GM18508 (cell line): ENCODE measurements around the gene CALM3.

Experiments
- ATAC-seq: cut with Tn5 transposase; IDR thresholded peaks from one replicate; pipeline ENCODE4 v1.9.1; 2021; ENCODE audit warnings: moderate number of reproducible peaks; ENCODE audit not compliant: insufficient read depth, unreplicated experiment

Gene CALM3

DNA sequence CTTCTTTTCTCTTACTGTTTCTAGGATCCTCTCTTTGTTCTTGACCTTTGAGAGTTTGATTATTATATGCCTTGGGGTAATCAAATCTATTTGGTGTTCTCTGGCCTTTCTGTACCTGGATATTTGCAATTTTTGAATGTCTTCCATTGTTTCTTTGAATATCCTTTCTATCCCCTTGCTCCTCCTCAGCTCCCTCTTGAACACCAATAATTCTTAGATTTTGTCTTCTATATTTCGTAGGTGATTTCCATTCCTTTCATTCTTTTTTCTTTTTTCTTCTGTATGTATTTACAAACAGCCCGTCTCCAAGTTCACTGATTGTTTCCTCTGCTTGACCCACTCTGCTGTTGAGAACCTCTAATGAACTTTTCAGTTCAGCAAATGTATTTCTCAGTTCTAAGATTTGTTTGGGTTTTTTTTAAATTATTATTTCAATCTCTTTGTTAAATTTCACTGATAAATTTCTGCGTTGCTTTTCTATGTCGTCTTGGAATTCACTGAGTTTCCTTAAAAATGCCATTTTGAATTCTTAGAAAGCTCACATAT, 2.7 kb upstream of the CALM3 start:
- ATAC-seq = no peak

DNA sequence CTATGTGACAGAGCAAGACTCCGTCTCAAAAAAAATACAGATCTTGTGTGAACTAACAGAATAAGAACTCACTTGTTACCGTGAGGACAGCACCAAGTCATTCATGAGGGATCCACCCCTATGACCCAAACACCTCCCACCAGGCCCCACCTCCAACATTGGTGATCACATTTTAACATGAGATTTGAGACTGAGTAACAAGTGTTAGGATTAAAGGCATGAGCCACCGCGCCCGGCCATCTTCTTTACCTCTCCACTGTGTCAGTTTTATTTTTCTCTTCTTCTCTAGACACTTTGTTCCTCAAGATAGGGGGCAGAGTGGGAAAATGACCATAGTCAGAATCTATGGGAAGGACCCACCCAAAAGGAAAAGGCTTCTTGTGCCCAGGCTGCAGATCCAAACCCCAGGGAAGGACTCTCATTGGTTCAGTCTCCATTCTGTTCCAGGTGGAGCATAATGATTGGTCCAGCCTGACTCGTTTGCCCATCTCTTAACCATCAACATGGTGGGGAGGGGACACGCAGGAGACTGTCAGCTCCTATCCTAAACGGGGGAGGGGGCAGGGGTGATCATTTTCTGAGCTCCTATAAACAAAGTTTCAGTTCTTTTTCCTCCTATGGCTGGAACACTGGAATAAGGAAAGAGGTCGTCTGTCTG, 1.3 kb upstream of the CALM3 start:
- no peak for ATAC-seq

GRCh38 chr19:46600384-46601317, 479 bp upstream of the CALM3 start:
- peak; percentile 53 for ATAC-seq

- no peak for ATAC-seq
These were observed 1.5 kb downstream of the CALM3 start for GRCh38 chr19:46602392-46603194.

DNA sequence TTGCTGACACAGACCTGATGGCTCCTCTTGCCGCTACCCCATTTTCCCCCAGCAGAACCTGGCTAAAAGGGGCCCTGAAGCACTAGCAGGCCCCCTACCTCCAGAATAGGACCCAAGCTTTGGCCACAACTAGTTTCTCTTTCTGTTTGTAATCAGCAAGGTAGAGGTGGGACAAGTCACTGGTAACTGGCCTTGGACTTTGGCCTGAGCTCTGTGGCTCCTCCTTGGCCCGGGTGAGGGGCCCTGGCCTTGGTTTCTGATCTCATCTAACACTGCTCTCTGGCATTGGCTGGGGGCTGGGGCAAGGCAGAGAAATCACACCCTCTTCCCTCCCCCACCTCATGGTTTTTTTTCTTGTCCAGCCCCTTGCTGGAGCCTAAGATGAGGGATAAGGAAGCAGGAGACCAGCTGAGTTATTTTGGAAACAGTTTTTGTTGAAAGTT, 2.1 kb downstream of the CALM3 start:
- ATAC-seq = no peak

GRCh38 chr19:46603752-46604231, 2.7 kb downstream of the CALM3 start:
- ATAC-seq = no peak

GRCh38 chr19:46604781-46605355, 3.7 kb downstream of the CALM3 start:
- no peak for ATAC-seq

DNA sequence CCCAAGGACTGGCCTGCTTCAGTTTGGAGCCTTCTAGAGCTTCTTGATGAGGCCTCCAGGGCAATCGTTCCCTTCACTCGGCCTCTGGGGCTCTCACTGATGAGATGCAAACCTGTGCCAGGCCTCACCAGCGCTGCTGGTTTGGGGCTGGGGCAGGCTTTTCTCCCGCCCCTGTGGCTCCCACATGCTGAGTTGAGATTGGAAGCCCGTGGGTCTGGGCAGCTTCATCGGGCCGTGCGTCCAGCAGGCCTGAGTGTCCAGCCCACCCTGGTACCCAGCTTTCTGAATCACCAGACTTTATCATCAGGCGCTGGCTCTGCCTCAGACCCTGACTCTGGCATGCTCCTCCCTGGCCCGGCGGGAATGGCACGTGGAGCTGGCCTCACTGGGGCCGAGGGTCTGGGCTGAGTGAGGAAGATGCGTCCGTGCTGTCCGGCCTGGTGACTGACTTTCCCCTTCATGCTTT, 4.3 kb downstream of the CALM3 start:
- no peak for ATAC-seq

DNA sequence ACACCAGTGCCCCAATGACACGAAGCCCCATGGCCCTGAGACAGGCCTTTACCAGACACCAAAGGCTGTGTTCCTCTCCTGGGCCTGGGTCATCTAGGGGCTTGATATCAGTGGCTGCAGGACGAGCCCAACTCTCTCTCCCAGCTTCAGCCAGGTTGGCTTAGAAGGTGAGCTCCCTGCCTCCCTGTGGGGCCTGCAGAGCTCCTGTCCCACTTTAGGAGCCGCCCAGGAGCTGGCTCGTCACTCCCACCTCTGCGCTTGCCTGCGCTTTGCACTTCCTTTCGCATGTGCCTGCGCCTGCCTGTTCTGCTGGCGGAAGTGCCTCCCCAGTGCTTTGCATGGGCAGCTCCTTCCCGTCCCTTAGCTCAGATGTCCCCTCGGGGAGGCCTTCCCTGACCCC, 4.9 kb downstream of the CALM3 start:
- no peak for ATAC-seq

DNA sequence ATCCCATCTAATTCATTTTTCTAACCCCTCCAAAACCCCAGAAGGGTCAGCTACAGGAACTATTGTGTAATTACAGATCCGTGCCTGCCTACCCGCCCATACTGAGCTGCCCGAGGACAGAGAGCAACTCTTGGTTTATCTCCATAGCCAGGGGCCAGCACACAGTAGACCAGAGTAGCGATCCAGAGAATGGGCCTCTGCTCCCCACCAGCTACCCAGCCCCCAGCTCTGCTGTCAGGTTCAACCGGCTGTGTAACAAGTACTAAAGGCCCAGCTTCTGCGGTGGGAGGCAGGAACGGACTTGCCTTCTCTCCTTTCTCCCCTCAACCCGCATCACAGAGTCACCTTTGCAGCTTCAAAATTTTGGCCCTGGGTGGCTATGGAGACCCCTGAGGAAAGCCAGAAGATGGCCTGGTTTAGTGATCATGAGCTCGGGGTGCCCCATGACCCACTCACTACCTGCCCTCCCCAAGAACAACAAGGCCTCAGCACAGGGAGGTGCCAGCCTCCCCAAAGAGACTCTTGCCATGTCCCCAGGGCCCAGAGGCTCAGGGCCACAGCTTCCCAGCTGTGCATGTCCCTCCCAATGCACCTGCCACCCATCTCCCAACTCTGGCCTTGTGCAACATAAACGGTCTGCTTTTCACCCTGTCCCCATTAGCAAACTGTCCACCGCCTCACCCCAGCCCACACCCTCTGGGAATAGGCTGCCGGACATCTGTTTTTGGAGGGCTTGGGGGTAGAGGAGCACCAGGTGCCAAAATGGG, 5.7 kb downstream of the CALM3 start:
- ATAC-seq = no peak

GRCh38 chr19:46607448-46607841, 6.3 kb downstream of the CALM3 start:
- ATAC-seq = no peak

GRCh38 chr19:46608178-46608577, 7.0 kb downstream of the CALM3 start:
- no peak for ATAC-seq

DNA sequence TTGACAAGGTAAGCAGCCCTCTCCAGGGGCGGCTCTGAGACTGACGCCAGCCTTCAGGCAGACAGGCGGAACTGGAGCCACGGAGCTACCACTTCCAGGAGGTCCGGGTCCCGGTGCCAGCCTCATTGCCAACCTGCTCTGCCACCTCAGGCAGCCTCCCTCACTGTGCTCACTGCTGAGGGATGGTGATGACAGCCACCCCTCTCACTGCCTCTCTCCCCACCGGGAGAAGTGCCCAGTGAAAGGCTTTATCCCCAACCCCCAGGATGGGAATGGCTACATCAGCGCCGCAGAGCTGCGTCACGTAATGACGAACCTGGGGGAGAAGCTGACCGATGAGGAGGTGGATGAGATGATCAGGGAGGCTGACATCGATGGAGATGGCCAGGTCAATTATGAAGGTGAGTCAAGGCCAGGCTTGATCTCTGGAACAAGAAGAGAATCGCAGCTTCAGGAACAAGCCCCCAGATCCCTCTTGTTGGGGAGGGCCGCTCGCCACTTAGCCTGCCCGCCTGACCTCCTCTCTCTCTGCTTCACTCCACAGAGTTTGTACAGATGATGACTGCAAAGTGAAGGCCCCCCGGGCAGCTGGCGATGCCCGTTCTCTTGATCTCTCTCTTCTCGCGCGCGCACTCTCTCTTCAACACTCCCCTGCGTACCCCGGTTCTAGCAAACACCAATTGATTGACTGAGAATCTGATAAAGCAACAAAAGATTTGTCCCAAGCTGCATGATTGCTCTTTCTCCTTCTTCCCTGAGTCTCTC, 7.6 kb downstream of the CALM3 start:
- ATAC-seq = no peak

- ATAC-seq = no peak
These were observed 8.6 kb downstream of the CALM3 start for GRCh38 chr19:46609511-46610412.

DNA sequence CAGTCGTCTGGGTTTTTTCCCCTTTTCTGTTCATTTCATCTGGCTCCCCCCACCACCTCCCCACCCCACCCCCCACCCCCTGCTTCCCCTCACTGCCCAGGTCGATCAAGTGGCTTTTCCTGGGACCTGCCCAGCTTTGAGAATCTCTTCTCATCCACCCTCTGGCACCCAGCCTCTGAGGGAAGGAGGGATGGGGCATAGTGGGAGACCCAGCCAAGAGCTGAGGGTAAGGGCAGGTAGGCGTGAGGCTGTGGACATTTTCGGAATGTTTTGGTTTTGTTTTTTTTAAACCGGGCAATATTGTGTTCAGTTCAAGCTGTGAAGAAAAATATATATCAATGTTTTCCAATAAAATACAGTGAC, 9.3 kb downstream of the CALM3 start:
- ATAC-seq = no peak

GRCh38 chr19:46610851-46611770, 10.0 kb downstream of the CALM3 start:
- no peak for ATAC-seq

DNA sequence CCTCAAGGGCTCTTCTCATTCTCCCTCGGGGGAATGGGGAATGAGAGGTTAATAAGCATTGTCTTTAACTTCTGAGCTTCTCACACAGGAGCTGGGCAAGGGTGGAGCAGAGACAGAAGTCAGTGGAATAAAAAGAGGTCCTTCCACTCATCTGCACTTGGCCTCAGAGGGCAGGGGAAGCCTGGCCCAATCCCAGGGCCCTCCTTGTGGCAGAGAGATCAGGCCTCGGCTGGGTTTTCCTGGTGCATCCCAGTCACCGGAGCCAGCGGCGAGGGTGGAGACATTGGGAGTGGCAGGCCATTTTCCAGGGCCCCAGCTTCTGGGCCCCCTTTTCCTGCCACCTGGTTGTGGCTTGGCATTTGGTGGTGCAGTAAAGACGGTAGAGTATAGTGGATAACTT, 10.6 kb downstream of the CALM3 start:
- no peak for ATAC-seq
